Panc1 (cell line): ENCODE data around the gene PRPH.

Experiments used
- POLR2AphosphoS5 ChIP-seq: IDR thresholded peaks from 2 replicates; pipeline ENCODE4 v1.6.1; 2012; ENCODE audit warnings: mild to moderate bottlenecking, low read depth, low read length, moderate library complexity
- TF ChIP-seq, protein P1 (sequence below), 2 experiments: IDR thresholded peaks; 2 replicates each; pipeline ENCODE4 v1.6.1; 2011 to 2012; ENCODE audit warnings: low read depth in 2 of 2, control low read depth in 1 of 2, low read length in 1 of 2, mild to moderate bottlenecking in 1 of 2, moderate library complexity in 1 of 2; ENCODE audit not compliant: insufficient read depth in 1 of 2
- TF ChIP-seq, protein P2 (sequence below): fragments of 450-650 bp; IDR thresholded peaks from 2 replicates; pipeline ENCODE4 v1.5.1; 2017; ENCODE audit warnings: mild to moderate bottlenecking

DNA sequence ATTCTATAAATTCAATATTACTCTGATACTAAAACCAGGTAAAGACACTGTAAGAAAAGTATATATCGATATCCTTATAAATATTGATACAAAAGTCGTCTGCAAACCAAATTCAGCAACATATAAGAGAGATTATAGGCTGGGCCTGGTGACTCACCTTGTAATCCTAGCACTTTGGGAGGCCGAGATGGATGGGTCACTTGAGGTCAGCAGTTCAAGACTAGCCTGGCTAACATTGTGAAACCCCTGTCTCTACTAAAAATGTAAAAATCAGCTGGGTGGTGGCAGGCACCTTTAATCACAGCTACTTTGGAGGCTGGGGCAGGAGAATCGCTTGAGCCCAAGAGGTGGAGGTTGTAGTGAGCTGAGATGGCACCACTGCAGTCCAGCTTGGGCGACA lies 43.6 kb upstream of the PRPH start:
- TF ChIP-seq, protein P1, sequence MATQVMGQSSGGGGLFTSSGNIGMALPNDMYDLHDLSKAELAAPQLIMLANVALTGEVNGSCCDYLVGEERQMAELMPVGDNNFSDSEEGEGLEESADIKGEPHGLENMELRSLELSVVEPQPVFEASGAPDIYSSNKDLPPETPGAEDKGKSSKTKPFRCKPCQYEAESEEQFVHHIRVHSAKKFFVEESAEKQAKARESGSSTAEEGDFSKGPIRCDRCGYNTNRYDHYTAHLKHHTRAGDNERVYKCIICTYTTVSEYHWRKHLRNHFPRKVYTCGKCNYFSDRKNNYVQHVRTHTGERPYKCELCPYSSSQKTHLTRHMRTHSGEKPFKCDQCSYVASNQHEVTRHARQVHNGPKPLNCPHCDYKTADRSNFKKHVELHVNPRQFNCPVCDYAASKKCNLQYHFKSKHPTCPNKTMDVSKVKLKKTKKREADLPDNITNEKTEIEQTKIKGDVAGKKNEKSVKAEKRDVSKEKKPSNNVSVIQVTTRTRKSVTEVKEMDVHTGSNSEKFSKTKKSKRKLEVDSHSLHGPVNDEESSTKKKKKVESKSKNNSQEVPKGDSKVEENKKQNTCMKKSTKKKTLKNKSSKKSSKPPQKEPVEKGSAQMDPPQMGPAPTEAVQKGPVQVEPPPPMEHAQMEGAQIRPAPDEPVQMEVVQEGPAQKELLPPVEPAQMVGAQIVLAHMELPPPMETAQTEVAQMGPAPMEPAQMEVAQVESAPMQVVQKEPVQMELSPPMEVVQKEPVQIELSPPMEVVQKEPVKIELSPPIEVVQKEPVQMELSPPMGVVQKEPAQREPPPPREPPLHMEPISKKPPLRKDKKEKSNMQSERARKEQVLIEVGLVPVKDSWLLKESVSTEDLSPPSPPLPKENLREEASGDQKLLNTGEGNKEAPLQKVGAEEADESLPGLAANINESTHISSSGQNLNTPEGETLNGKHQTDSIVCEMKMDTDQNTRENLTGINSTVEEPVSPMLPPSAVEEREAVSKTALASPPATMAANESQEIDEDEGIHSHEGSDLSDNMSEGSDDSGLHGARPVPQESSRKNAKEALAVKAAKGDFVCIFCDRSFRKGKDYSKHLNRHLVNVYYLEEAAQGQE (IDR thresholded peaks at IDR 0.05; ENCODE audit: insufficient read depth in 1 of 2, low read depth in 2 of 2, low read length in 1 of 2): no peak
- TF ChIP-seq POLR2AphosphoS5: no peak
- TF ChIP-seq, protein P2, sequence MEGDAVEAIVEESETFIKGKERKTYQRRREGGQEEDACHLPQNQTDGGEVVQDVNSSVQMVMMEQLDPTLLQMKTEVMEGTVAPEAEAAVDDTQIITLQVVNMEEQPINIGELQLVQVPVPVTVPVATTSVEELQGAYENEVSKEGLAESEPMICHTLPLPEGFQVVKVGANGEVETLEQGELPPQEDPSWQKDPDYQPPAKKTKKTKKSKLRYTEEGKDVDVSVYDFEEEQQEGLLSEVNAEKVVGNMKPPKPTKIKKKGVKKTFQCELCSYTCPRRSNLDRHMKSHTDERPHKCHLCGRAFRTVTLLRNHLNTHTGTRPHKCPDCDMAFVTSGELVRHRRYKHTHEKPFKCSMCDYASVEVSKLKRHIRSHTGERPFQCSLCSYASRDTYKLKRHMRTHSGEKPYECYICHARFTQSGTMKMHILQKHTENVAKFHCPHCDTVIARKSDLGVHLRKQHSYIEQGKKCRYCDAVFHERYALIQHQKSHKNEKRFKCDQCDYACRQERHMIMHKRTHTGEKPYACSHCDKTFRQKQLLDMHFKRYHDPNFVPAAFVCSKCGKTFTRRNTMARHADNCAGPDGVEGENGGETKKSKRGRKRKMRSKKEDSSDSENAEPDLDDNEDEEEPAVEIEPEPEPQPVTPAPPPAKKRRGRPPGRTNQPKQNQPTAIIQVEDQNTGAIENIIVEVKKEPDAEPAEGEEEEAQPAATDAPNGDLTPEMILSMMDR: no peak
